ENCODE measurements around the gene BHLHE23.

GRCh38 chr20:63016514-63017075, 9.8 kb upstream of the BHLHE23 start:
- TF ChIP-seq POLR2AphosphoS5 (IDR thresholded peaks at IDR 0.05) (no peak), CTCF (IDR thresholded peaks at IDR 0.05) (no peak), POLR2A (IDR thresholded peaks at IDR 0.05) (no peak)

All from prostate gland (tissue), 2 donors.